ENCODE results near the gene SNAPC2. TPM values are rescaled to one million over a fixed set of nuclear protein-coding genes. Genes with fewer than 3 reads are reported as not detected.

Gene SNAPC2
- total RNA-seq, 2 experiments from 2014 or later, result 9.9 to 10.9 TPM

DNA sequence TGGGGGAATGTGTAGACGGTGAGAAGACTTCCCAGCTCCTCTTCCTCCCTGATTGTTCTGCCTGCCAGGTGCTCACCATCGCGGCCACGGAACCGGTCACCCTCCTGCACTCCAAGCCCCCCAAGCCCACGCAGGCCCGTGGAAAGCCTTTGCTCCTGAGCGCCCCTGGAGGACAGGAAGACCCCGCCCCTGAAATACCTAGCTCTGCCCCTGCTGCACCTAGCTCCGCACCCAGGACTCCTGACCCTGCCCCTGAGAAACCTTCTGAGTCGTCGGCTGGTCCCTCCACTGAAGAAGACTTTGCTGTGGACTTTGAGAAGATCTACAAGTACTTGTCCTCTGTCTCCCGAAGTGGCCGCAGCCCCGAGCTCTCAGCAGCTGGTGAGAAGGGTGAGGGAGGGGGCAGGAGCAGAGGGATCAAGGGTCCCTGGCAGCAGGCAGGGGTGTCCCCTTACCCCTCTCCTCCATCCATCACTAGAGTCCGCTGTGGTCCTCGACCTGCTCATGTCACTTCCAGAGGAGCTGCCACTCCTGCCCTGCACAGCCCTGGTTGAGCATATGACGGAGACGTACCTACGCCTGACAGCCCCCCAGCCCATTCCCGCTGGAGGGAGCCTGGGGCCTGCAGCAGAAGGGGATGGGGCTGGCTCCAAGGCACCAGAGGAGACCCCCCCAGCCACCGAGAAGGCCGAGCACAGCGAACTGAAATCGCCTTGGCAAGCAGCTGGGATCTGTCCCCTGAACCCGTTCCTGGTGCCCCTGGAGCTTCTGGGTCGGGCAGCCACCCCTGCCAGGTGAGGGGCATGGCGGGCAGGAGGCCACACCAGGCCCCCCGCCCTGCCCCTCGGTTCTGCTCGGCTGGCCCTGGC, 2.1 kb downstream of the SNAPC2 start:
- peaks cover 25% of the 10 kb centered on the region for H3K36me3 Mint-ChIP-seq (ENCODE audit: low read depth)
- peak in 1 of 14 experiments; percentile 59 for DNase-seq
- H3K27ac ChIP-seq (ENCODE audit: low read depth in 1 of 2, low read length in 2 of 2), result no peak overlapping the region
- H3K4me3 Mint-ChIP-seq, result no peak overlapping the region
- peaks cover 20% of the 10 kb centered on the region for H3K27me3 Mint-ChIP-seq
- no peak overlapping the region for H3K4me3 ChIP-seq (ENCODE audit: low read length)
- H3K9me3 ChIP-seq (ENCODE audit: control insufficient read depth in 1 of 2, insufficient read depth in 1 of 2, low read length in 2 of 2), result peaks cover 0 to 5% of the 10 kb centered on the region in 2 experiments
- ATAC-seq (ENCODE audit: poor library complexity), result no peak
- ChIA-PET CTCF (interaction anchor here (1.7 to 5.6 kb wide), 4 partner anchors 19 to 80 kb away, joined by 7 to 43 read pairs (median 18); partner anchors contain the start of genes MAP2K7 and TIMM44), POLR2A (interaction anchor here (1.2 to 7.7 kb wide), 5 partner anchors 18 to 53 kb away, joined by 3 to 116 read pairs (median 42); partner anchors contain the start of genes MAP2K7 and TIMM44)
- peaks cover 16 to 20% of the 10 kb centered on the region in 2 experiments for H3K27me3 ChIP-seq (ENCODE audit: control insufficient read depth in 1 of 2, insufficient read depth in 2 of 2, low read length in 2 of 2)
- peaks cover 24% of the 10 kb centered on the region for H3K36me3 ChIP-seq (ENCODE audit: insufficient read depth, low read length)
- peaks cover 30% of the 10 kb centered on the region for H3K4me1 Mint-ChIP-seq (ENCODE audit: low read depth)
- H3K9me3 Mint-ChIP-seq, result no peaks in the 10 kb centered on the region
- intact Hi-C loops (cut with DNase I, micrococcal nuclease), result loop anchor here (5.0 to 10.0 kb wide), 4 partner anchors 55 to 1557 kb away; partner anchors contain the start of genes CLPP (in 1 of the 2), NDUFA7 (in 1 of the 2) and RPS28 (in 1 of the 2)
- peaks cover 65% of the 10 kb centered on the region for H3K4me1 ChIP-seq (ENCODE audit: insufficient read depth, low read length)
- H3K27ac Mint-ChIP-seq, result no peak overlapping the region
- TF ChIP-seq, protein P1, sequence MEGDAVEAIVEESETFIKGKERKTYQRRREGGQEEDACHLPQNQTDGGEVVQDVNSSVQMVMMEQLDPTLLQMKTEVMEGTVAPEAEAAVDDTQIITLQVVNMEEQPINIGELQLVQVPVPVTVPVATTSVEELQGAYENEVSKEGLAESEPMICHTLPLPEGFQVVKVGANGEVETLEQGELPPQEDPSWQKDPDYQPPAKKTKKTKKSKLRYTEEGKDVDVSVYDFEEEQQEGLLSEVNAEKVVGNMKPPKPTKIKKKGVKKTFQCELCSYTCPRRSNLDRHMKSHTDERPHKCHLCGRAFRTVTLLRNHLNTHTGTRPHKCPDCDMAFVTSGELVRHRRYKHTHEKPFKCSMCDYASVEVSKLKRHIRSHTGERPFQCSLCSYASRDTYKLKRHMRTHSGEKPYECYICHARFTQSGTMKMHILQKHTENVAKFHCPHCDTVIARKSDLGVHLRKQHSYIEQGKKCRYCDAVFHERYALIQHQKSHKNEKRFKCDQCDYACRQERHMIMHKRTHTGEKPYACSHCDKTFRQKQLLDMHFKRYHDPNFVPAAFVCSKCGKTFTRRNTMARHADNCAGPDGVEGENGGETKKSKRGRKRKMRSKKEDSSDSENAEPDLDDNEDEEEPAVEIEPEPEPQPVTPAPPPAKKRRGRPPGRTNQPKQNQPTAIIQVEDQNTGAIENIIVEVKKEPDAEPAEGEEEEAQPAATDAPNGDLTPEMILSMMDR (IDR thresholded peaks at IDR 0.05), result no peak

GRCh38 chr19:7922836-7923195, 2.7 kb downstream of the SNAPC2 start:
- Histone ChIP-seq H3K36me3 (ENCODE audit: insufficient read depth, low read length) (peaks cover 24% of the 10 kb centered on the region), H3K4me3 (ENCODE audit: low read length) (no peak overlapping the region), H3K27ac (ENCODE audit: low read depth in 1 of 2, low read length in 2 of 2) (no peak overlapping the region), H3K27me3 (ENCODE audit: control insufficient read depth in 1 of 2, insufficient read depth in 2 of 2, low read length in 2 of 2) (peaks cover 10 to 17% of the 10 kb centered on the region in 2 experiments), H3K4me1 (ENCODE audit: insufficient read depth, low read length) (peaks cover 59% of the 10 kb centered on the region), H3K9me3 (ENCODE audit: control insufficient read depth in 1 of 2, insufficient read depth in 1 of 2, low read length in 2 of 2) (peaks cover 0 to 5% of the 10 kb centered on the region in 2 experiments)
- CTCF ChIA-PET, result interaction anchor here (4.4 to 5.6 kb wide), 2 partner anchors 22 to 54 kb away, joined by 22 to 43 read pairs; partner anchors contain the start of gene TIMM44
- TF ChIP-seq, protein P1 (IDR thresholded peaks at IDR 0.05), result no peak
- POLR2A ChIA-PET, result interaction anchor here (1.2 kb wide), 1 partner anchor 19 kb away, joined by 3 read pairs; the partner anchor contains the start of gene MAP2K7
- intact Hi-C loops (cut with DNase I, micrococcal nuclease), result loop anchor here (5.0 to 10.0 kb wide), 4 partner anchors 56 to 1558 kb away; partner anchors contain the start of genes CLPP (in 1 of the 2), NDUFA7 (in 1 of the 2) and RPS28 (in 1 of the 2)
- peaks cover 18% of the 10 kb centered on the region for H3K27me3 Mint-ChIP-seq
- H3K4me3 Mint-ChIP-seq, result peak overlapping the region; percentile 51
- H3K27ac Mint-ChIP-seq, result no peak overlapping the region
- H3K36me3 Mint-ChIP-seq (ENCODE audit: low read depth), result peaks cover 25% of the 10 kb centered on the region
- no peak for DNase-seq
- ATAC-seq (ENCODE audit: poor library complexity), result no peak
- H3K9me3 Mint-ChIP-seq, result no peaks in the 10 kb centered on the region
- peaks cover 29% of the 10 kb centered on the region for H3K4me1 Mint-ChIP-seq (ENCODE audit: low read depth)
